ENCODE results near the gene RNF148. TPM values are rescaled to one million over a fixed set of nuclear protein-coding genes. Genes with fewer than 3 reads are reported as not detected.

RNF148 gene
- total and polyA plus RNA-seq, 4 donors = 0.09 to 3.5 (median 0.09) TPM; not detected in 1

DNA sequence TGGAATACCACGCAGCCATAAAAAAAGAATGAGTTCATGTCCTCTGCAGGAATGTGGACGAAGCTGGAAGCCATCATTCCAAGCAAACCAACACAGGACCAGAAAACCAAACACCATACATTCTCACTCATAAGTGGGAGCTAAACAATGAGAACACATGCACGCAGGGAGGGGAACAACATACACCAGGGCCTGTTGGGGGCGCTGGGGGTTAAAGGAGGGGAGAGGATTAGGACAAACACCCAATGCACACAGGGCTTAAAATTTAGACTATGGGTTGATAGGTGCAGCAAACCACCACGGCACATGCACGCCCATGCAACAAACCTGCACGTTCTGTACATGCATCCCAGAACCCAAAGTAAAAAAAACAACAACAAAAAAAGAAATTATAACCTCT lies 27.1 kb downstream of the RNF148 start:
- H3K9me3 ChIP-seq (ENCODE audit: control insufficient read depth in 4 of 4, low read length in 3 of 4) = no peaks in the 10 kb centered on the region
- H3K9ac ChIP-seq (ENCODE audit: low read depth in 1 of 2, low read length in 2 of 2) = no peak overlapping the region
- H3K4me3 ChIP-seq (ENCODE audit: low read depth in 1 of 3, low read length in 3 of 3) = no peak overlapping the region
- no peaks in the 10 kb centered on the region for H3K4me1 ChIP-seq (ENCODE audit: control insufficient read depth in 4 of 4, insufficient read depth in 4 of 4, low read length in 3 of 4)
- no peak overlapping the region for H3K27ac ChIP-seq (ENCODE audit: low read depth in 1 of 2, low read length in 2 of 2)
- H3K36me3 ChIP-seq (ENCODE audit: control insufficient read depth in 4 of 4, insufficient read depth in 3 of 4, low read depth in 1 of 4, low read length in 3 of 4) = no peaks in the 10 kb centered on the region
- DNase-seq (ENCODE audit: low spot score) = no peak
- TF ChIP-seq FOXA2 (IDR thresholded peaks at IDR 0.05) (no peak), FOXA1 (IDR thresholded peaks at IDR 0.05) (no peak), HNF4G (IDR thresholded peaks at IDR 0.05) (no peak)
- no peaks in the 10 kb centered on the region for H3K27me3 ChIP-seq (ENCODE audit: control insufficient read depth in 4 of 4, insufficient read depth in 4 of 4, low read length in 3 of 4)
- WGBS = 94% methylated on average over 7 of the region's 7 CpGs

DNA sequence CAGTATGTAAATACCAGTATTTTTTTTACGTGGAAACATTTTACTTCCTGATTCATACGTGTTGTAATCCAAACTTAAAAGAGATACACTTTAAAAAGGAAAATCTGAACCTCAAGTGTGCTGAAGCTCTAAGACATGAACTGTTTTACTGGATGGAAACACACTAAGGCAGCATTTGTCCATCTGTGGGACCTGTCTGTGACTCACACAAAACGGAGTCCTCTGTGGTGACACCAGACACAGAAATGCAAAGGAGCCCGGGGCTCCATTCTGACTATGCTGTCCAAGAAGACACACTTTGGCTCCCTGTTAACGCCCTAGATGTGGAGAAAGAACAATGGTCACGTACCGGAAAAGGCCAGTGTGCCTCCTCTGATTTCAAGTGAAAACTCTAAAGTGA lies 27.7 kb downstream of the RNF148 start:
- no peaks in the 10 kb centered on the region for H3K9me3 ChIP-seq (ENCODE audit: control insufficient read depth in 4 of 4, low read length in 3 of 4)
- 83% methylated on average over 7 of the region's 7 CpGs for WGBS
- no peak overlapping the region for H3K9ac ChIP-seq (ENCODE audit: low read depth in 1 of 2, low read length in 2 of 2)
- TF ChIP-seq NR2F2 (IDR thresholded peaks at IDR 0.05) = no peak
- no peak for TF ChIP-seq EGR1 (IDR thresholded peaks at IDR 0.05; ENCODE audit: low read depth in 2 of 2)
- no peak for TF ChIP-seq TAF1 (conservative IDR thresholded peaks at IDR 0.05)
- TF ChIP-seq SP1 (IDR thresholded peaks at IDR 0.05) = no peak
- TF ChIP-seq RAD21 (IDR thresholded peaks at IDR 0.05) = no peak
- TF ChIP-seq, protein P1, sequence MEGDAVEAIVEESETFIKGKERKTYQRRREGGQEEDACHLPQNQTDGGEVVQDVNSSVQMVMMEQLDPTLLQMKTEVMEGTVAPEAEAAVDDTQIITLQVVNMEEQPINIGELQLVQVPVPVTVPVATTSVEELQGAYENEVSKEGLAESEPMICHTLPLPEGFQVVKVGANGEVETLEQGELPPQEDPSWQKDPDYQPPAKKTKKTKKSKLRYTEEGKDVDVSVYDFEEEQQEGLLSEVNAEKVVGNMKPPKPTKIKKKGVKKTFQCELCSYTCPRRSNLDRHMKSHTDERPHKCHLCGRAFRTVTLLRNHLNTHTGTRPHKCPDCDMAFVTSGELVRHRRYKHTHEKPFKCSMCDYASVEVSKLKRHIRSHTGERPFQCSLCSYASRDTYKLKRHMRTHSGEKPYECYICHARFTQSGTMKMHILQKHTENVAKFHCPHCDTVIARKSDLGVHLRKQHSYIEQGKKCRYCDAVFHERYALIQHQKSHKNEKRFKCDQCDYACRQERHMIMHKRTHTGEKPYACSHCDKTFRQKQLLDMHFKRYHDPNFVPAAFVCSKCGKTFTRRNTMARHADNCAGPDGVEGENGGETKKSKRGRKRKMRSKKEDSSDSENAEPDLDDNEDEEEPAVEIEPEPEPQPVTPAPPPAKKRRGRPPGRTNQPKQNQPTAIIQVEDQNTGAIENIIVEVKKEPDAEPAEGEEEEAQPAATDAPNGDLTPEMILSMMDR (IDR thresholded peaks at IDR 0.05; ENCODE audit: low read depth, low read length, missing input control) = no peak
- TF ChIP-seq FOXA1 (IDR thresholded peaks at IDR 0.05) = no peak
- no peak for TF ChIP-seq MAX (IDR thresholded peaks at IDR 0.05)
- no peak for TF ChIP-seq GABPA (IDR thresholded peaks at IDR 0.05 in 1 of 2, conservative IDR thresholded peaks at IDR 0.05 in 1 of 2)
- H3K27me3 ChIP-seq (ENCODE audit: control insufficient read depth in 4 of 4, insufficient read depth in 4 of 4, low read length in 3 of 4) = no peaks in the 10 kb centered on the region
- no peak overlapping the region for H3K4me3 ChIP-seq (ENCODE audit: low read depth in 1 of 3, low read length in 3 of 3)
- H3K36me3 ChIP-seq (ENCODE audit: control insufficient read depth in 4 of 4, insufficient read depth in 3 of 4, low read depth in 1 of 4, low read length in 3 of 4) = no peaks in the 10 kb centered on the region
- no peak for DNase-seq (ENCODE audit: low spot score)
- no peak overlapping the region for H3K27ac ChIP-seq (ENCODE audit: low read depth in 1 of 2, low read length in 2 of 2)
- no peaks in the 10 kb centered on the region for H3K4me1 ChIP-seq (ENCODE audit: control insufficient read depth in 4 of 4, insufficient read depth in 4 of 4, low read length in 3 of 4)

- DNase-seq (ENCODE audit: low spot score) = no peak
- Histone ChIP-seq H3K4me1 (ENCODE audit: control insufficient read depth in 4 of 4, insufficient read depth in 4 of 4, low read length in 3 of 4) (no peaks in the 10 kb centered on the region), H3K9me3 (ENCODE audit: control insufficient read depth in 4 of 4, low read length in 3 of 4) (no peaks in the 10 kb centered on the region), H3K36me3 (ENCODE audit: control insufficient read depth in 4 of 4, insufficient read depth in 3 of 4, low read depth in 1 of 4, low read length in 3 of 4) (no peaks in the 10 kb centered on the region), H3K4me3 (ENCODE audit: low read depth in 1 of 3, low read length in 3 of 3) (no peak overlapping the region), H3K9ac (ENCODE audit: low read depth in 1 of 2, low read length in 2 of 2) (no peak overlapping the region), H3K27ac (ENCODE audit: low read depth in 1 of 2, low read length in 2 of 2) (no peak overlapping the region), H3K27me3 (ENCODE audit: control insufficient read depth in 4 of 4, insufficient read depth in 4 of 4, low read length in 3 of 4) (no peaks in the 10 kb centered on the region)
- TF ChIP-seq JUND (IDR thresholded peaks at IDR 0.05) (no peak), TAF1 (conservative IDR thresholded peaks at IDR 0.05) (no peak), GABPA (IDR thresholded peaks at IDR 0.05 in 1 of 2, conservative IDR thresholded peaks at IDR 0.05 in 1 of 2) (no peak), FOXA1 (IDR thresholded peaks at IDR 0.05) (no peak), HNF4G (IDR thresholded peaks at IDR 0.05) (no peak), RAD21 (IDR thresholded peaks at IDR 0.05) (no peak)
- 54% methylated on average over 4 of the region's 4 CpGs for WGBS
Observed at GRCh38 chr7:122674502-122674901, 28.2 kb downstream of the RNF148 start.

DNA sequence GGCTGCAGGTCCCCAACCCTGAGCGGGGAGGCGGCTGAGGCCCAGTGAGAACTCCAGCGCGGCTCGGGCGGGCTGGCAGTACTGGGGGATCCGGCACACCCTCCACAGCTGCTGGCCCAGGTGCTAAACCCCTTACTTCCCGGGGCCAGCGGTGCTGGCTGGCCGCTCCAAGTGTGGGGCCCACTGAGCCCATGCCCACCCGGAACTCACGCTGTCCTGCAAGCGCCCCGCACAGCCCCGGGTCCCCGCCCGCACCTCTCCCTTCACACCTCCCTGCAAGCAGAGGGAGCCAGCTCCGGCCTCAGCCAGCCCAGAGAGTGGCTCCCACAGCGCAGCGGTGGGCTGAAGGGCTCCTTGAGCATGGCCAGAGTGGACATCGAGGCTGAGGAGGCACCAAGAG lies 28.8 kb downstream of the RNF148 start:
- WGBS = 92% methylated on average over 21 of the region's 21 CpGs
- no peak overlapping the region for H3K4me3 ChIP-seq (ENCODE audit: low read depth in 1 of 3, low read length in 3 of 3)
- DNase-seq (ENCODE audit: low spot score) = no peak
- no peaks in the 10 kb centered on the region for H3K27me3 ChIP-seq (ENCODE audit: control insufficient read depth in 4 of 4, insufficient read depth in 4 of 4, low read length in 3 of 4)
- H3K27ac ChIP-seq (ENCODE audit: low read depth in 1 of 2, low read length in 2 of 2) = no peak overlapping the region
- no peak overlapping the region for H3K9ac ChIP-seq (ENCODE audit: low read depth in 1 of 2, low read length in 2 of 2)
- no peaks in the 10 kb centered on the region for H3K36me3 ChIP-seq (ENCODE audit: control insufficient read depth in 4 of 4, insufficient read depth in 3 of 4, low read depth in 1 of 4, low read length in 3 of 4)
- no peaks in the 10 kb centered on the region for H3K9me3 ChIP-seq (ENCODE audit: control insufficient read depth in 4 of 4, low read length in 3 of 4)
- no peaks in the 10 kb centered on the region for H3K4me1 ChIP-seq (ENCODE audit: control insufficient read depth in 4 of 4, insufficient read depth in 4 of 4, low read length in 3 of 4)
- TF ChIP-seq EGR1 (IDR thresholded peaks at IDR 0.05; ENCODE audit: low read depth in 2 of 2) = no peak
- TF ChIP-seq, protein P2, sequence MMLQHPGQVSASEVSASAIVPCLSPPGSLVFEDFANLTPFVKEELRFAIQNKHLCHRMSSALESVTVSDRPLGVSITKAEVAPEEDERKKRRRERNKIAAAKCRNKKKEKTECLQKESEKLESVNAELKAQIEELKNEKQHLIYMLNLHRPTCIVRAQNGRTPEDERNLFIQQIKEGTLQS (IDR thresholded peaks at IDR 0.05) = no peak
- no peak for TF ChIP-seq NR2F2 (IDR thresholded peaks at IDR 0.05)
- TF ChIP-seq, protein P3, sequence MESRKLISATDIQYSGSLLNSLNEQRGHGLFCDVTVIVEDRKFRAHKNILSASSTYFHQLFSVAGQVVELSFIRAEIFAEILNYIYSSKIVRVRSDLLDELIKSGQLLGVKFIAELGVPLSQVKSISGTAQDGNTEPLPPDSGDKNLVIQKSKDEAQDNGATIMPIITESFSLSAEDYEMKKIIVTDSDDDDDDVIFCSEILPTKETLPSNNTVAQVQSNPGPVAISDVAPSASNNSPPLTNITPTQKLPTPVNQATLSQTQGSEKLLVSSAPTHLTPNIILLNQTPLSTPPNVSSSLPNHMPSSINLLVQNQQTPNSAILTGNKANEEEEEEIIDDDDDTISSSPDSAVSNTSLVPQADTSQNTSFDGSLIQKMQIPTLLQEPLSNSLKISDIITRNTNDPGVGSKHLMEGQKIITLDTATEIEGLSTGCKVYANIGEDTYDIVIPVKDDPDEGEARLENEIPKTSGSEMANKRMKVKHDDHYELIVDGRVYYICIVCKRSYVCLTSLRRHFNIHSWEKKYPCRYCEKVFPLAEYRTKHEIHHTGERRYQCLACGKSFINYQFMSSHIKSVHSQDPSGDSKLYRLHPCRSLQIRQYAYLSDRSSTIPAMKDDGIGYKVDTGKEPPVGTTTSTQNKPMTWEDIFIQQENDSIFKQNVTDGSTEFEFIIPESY (IDR thresholded peaks at IDR 0.05) = no peak
- no peak for TF ChIP-seq GABPA (IDR thresholded peaks at IDR 0.05 in 1 of 2, conservative IDR thresholded peaks at IDR 0.05 in 1 of 2)
- TF ChIP-seq RXRA (IDR thresholded peaks at IDR 0.05) = no peak
- no peak for TF ChIP-seq JUND (IDR thresholded peaks at IDR 0.05)
- TF ChIP-seq, protein P1 (IDR thresholded peaks at IDR 0.05; ENCODE audit: low read depth, low read length, missing input control) = no peak
- no peak for TF ChIP-seq MAX (IDR thresholded peaks at IDR 0.05)
- TF ChIP-seq TAF1 (conservative IDR thresholded peaks at IDR 0.05) = no peak
- TF ChIP-seq FOXA2 (IDR thresholded peaks at IDR 0.05) = no peak
- no peak for TF ChIP-seq HNF4G (IDR thresholded peaks at IDR 0.05)

Data from liver (tissue), 9 donors.